ENCODE measurements around the gene GABBR1. TPM values are rescaled to one million over a fixed set of nuclear protein-coding genes. Genes with fewer than 3 reads are reported as not detected.

GABBR1 gene
- total and polyA plus RNA-seq, 2 donors (not counting 1 experiment from before 2014, with no cell fraction given), result 198 to 241 TPM

DNA sequence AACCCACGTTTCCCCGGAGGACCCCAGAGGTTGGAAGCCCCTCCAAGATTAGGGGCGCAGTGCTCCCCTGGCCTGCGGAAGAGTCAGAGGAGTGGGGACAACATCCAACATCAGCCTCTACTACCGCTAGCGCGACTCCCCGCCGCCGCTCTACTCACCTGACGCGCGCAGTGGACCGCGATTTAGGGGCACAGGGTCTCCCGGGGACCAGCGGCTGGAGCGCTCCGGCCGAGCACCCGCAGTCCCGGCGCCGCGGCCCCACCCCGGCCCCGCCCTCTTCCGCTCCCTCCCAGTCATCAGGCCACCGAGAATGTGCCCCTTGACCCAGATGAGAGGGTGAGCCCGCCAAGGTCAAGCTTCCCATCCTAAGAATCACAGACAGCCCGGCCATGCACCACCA is 47.9 kb upstream of the GABBR1 start, which contains the start of gene ZFP57:
TSS of gene ZFP57 (minus strand) at position 249 of the 400 bp plus-strand sequence. CDS start 4,149 bp downstream, outside the sequence.
- Histone ChIP-seq H3K4me2 (replicated peaks; ENCODE audit: low read depth, low read length, poor library complexity, severe bottlenecking) (peak within 1 kb of the TSS; percentile 59), H3K79me2 (ENCODE audit: control insufficient read depth, insufficient read depth, low read length) (no peaks in the 10 kb centered on the region), H3K9ac (ENCODE audit: low read length) (no peak within 1 kb of the TSS), H3K4me1 (ENCODE audit: control insufficient read depth in 2 of 2, insufficient read depth in 2 of 2, low read length in 2 of 2) (no peaks in the 10 kb centered on the region), H3K4me3 (ENCODE audit: control extremely low read depth in 1 of 5, extremely low read depth in 1 of 5, insufficient read depth in 1 of 5, low read depth in 2 of 5, low read length in 4 of 5) (peak within 1 kb of the TSS in 2 of 5 experiments; percentile 39 to 50), H4K20me1 (ENCODE audit: control insufficient read depth, insufficient read depth, low read length, poor library complexity, severe bottlenecking) (no peaks in the 10 kb centered on the region), H3K27me3 (replicated peaks in 1 of 4; ENCODE audit: control extremely low read depth in 1 of 4, control insufficient read depth in 3 of 4, insufficient read depth in 4 of 4, low read length in 3 of 4) (peaks cover 0 to 3% (median 0%) of the 10 kb centered on the region in 4 experiments), H3K36me3 (replicated peaks in 1 of 2; ENCODE audit: control extremely low read depth in 1 of 2, control insufficient read depth in 1 of 2, extremely low read depth in 1 of 2, insufficient read depth in 2 of 2, low read length in 1 of 2) (no peaks in the 10 kb centered on the region), H3K9me3 (ENCODE audit: control extremely low read depth in 1 of 3, control insufficient read depth in 2 of 3, insufficient read depth in 1 of 3, low read length in 2 of 3) (peaks cover 0 to 11% (median 0%) of the 10 kb centered on the region in 3 donors), H3K27ac (ENCODE audit: low read length in 2 of 2) (no peak within 1 kb of the TSS), H2AFZ (ENCODE audit: insufficient read depth, low read depth, low read length, poor library complexity, severe bottlenecking) (peak within 1 kb of the TSS; percentile 46)
- intact Hi-C loops (cut with micrococcal nuclease), result no loop called here
- 55% methylated on average over 24 of the region's 31 CpGs for WGBS (ENCODE audit: insufficient coverage)
- CTCF ChIA-PET, result interaction anchor here (2.0 kb wide), 1 partner anchor 27 kb away, joined by 9 read pairs; no protein-coding TSS in a partner anchor
- POLR2A ChIA-PET, result no interaction called here
- TF ChIP-seq, protein P1, sequence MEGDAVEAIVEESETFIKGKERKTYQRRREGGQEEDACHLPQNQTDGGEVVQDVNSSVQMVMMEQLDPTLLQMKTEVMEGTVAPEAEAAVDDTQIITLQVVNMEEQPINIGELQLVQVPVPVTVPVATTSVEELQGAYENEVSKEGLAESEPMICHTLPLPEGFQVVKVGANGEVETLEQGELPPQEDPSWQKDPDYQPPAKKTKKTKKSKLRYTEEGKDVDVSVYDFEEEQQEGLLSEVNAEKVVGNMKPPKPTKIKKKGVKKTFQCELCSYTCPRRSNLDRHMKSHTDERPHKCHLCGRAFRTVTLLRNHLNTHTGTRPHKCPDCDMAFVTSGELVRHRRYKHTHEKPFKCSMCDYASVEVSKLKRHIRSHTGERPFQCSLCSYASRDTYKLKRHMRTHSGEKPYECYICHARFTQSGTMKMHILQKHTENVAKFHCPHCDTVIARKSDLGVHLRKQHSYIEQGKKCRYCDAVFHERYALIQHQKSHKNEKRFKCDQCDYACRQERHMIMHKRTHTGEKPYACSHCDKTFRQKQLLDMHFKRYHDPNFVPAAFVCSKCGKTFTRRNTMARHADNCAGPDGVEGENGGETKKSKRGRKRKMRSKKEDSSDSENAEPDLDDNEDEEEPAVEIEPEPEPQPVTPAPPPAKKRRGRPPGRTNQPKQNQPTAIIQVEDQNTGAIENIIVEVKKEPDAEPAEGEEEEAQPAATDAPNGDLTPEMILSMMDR (IDR thresholded peaks at IDR 0.05), result no peak
- TF ChIP-seq EZH2 (IDR thresholded peaks at IDR 0.05; ENCODE audit: borderline replicate concordance, insufficient read depth, low read depth, low read length, poor library complexity, severe bottlenecking), result no peak
- ATAC-seq (ENCODE audit: low read depth), result peak; percentile 58
- Mint-ChIP-seq H3K4me1 (peaks cover 18% of the 10 kb centered on the region), H3K27me3 (peaks cover 4% of the 10 kb centered on the region), H3K4me3 (peak within 1 kb of the TSS; percentile 89), H3K27ac (peak within 1 kb of the TSS; percentile 63), H3K9me3 (ENCODE audit: insufficient read depth) (no peaks in the 10 kb centered on the region)
- no peak for DNase-seq

DNA sequence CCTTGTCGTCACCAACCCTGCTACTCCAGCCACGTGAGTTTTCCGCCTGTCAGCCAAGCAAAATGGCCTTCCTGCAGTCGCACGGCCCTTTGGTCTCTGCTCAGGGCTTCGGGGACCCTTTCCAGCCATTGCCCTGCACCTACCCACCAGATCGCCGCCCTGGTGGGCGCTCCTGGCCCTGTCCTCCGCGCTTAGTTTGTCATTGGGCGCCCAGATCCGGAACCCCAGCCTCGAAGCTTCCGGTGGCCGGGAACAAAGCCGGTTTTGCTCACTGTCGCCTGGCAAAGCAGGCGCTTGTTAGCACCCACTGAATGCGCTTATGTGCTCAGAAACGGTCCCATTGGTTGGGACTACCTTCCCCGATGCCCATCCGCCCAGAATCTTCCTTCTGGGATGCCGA is 47.4 kb upstream of the GABBR1 start:
- ChIA-PET CTCF (interaction anchor here (1.0 to 2.0 kb wide), 2 partner anchors 26 kb away, joined by 3 to 9 read pairs; no protein-coding TSS in a partner anchor), POLR2A (no interaction called here)
- no peaks in the 10 kb centered on the region for H3K79me2 ChIP-seq (ENCODE audit: control insufficient read depth, insufficient read depth, low read length)
- no peak overlapping the region for H3K9ac ChIP-seq (ENCODE audit: low read length)
- no peak for DNase-seq
- H3K4me2 ChIP-seq (replicated peaks; ENCODE audit: low read depth, low read length, poor library complexity, severe bottlenecking), result peak overlapping the region; percentile 59
- Mint-ChIP-seq H3K9me3 (ENCODE audit: insufficient read depth) (no peaks in the 10 kb centered on the region), H3K27ac (peak overlapping the region; percentile 63), H3K27me3 (peaks cover 4% of the 10 kb centered on the region), H3K4me1 (peaks cover 18% of the 10 kb centered on the region), H3K4me3 (peak overlapping the region; percentile 89)
- H3K4me1 ChIP-seq (ENCODE audit: control insufficient read depth in 2 of 2, insufficient read depth in 2 of 2, low read length in 2 of 2), result no peaks in the 10 kb centered on the region
- H3K27ac ChIP-seq (ENCODE audit: low read length in 2 of 2), result no peak overlapping the region
- intact Hi-C loops (cut with micrococcal nuclease), result no loop called here
- no peaks in the 10 kb centered on the region for H3K36me3 ChIP-seq (replicated peaks in 1 of 2; ENCODE audit: control extremely low read depth in 1 of 2, control insufficient read depth in 1 of 2, extremely low read depth in 1 of 2, insufficient read depth in 2 of 2, low read length in 1 of 2)
- peak overlapping the region in 2 of 5 experiments; percentile 39 to 50 for H3K4me3 ChIP-seq (ENCODE audit: control extremely low read depth in 1 of 5, extremely low read depth in 1 of 5, insufficient read depth in 1 of 5, low read depth in 2 of 5, low read length in 4 of 5)
- peak; percentile 49 for ATAC-seq (ENCODE audit: low read depth)
- 69% methylated on average over 24 of the region's 24 CpGs for WGBS (ENCODE audit: insufficient coverage)
- TF ChIP-seq EZH2 (IDR thresholded peaks at IDR 0.05; ENCODE audit: borderline replicate concordance, insufficient read depth, low read depth, low read length, poor library complexity, severe bottlenecking), result no peak
- TF ChIP-seq, protein P1 (IDR thresholded peaks at IDR 0.05), result no peak
- H2AFZ ChIP-seq (ENCODE audit: insufficient read depth, low read depth, low read length, poor library complexity, severe bottlenecking), result peak overlapping the region; percentile 46
- H3K9me3 ChIP-seq (ENCODE audit: control extremely low read depth in 1 of 3, control insufficient read depth in 2 of 3, insufficient read depth in 1 of 3, low read length in 2 of 3), result peaks cover 0 to 11% (median 0%) of the 10 kb centered on the region in 3 donors
- peaks cover 0 to 3% (median 0%) of the 10 kb centered on the region in 4 experiments for H3K27me3 ChIP-seq (replicated peaks in 1 of 4; ENCODE audit: control extremely low read depth in 1 of 4, control insufficient read depth in 3 of 4, insufficient read depth in 4 of 4, low read length in 3 of 4)
- no peaks in the 10 kb centered on the region for H4K20me1 ChIP-seq (ENCODE audit: control insufficient read depth, insufficient read depth, low read length, poor library complexity, severe bottlenecking)
